NCI-H146 treated with DMSO at 0.1 percent for 48 hours (cell line): ENCODE data around the gene ARMH2.

ENCODE experiments used
- DNase-seq: peaks from one replicate; lab custom pipeline; 2025; ENCODE audit not compliant: unreplicated experiment; lab: John Stamatoyannopoulos, UW

Gene ARMH2

DNA sequence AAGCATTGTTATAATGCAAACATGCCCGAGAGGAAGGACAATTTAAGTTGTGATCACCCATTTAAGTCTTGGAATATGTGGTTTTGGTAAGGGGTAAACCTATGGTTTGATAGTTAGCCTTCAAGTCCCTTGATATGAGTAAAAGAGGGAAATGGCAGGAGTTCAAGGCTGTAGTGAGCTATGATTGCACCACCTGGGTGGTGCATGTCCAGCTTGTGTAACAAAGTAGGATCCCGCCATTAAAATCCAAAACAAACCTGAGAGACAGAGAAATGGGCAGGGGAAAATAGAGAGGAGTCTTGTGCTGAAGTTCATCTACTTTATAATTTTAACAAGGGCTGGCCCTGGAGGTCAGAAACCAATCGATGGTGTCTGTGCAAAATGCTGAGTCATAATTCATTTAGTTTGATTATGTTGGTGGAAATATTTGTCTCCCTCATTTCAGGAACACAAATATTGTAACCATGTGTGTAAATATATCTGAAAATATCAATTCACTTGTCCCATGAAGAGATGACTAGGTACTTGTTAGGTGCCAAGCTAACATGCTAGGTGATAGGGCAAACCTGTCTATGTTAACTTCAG, 23.2 kb upstream of the ARMH2 start:
- DNase-seq, result no peak

DNA sequence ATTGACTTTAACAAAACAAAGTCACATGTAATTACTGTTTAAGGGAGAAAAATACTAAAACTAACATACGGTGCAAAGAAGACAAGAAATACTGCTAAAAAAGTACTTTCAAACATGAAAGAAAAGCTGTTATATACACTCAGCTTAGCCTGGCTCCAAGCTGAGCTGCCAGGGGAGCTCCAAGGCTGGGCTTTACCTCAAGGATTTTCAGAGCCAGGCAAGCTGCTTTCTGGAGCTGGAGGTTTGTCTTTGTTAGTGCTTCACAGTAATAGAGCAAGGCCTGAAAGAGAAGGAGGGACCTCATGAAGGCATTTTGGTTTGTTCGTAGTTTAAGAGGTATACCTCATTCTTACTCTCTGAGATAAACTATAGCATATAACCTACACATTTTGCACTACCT, 19.6 kb upstream of the ARMH2 start:
- DNase-seq, result no peak

DNA sequence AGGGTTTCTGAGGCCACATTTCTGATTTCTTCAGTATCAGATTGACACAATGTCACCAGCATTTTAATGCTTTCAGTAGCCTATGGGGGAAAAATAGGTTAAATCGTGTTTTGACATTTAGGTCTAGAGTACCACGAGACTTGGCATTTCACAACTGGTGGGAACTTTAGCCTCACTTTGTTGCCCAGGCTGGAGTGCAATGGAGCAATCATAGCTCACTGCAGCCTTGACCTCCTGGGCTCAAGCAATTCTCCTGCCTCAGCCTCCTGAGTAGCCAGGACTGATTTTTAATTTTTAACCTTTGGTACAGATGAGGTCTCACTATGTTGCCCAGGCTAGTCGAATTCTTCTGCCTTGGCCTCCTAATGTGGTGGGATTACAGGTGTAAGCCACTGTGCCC, 11.0 kb upstream of the ARMH2 start:
- no peak for DNase-seq

- no peak for DNase-seq
These were observed 8.9 kb upstream of the ARMH2 start for GRCh38 chr6:24807584-24807983.

DNA sequence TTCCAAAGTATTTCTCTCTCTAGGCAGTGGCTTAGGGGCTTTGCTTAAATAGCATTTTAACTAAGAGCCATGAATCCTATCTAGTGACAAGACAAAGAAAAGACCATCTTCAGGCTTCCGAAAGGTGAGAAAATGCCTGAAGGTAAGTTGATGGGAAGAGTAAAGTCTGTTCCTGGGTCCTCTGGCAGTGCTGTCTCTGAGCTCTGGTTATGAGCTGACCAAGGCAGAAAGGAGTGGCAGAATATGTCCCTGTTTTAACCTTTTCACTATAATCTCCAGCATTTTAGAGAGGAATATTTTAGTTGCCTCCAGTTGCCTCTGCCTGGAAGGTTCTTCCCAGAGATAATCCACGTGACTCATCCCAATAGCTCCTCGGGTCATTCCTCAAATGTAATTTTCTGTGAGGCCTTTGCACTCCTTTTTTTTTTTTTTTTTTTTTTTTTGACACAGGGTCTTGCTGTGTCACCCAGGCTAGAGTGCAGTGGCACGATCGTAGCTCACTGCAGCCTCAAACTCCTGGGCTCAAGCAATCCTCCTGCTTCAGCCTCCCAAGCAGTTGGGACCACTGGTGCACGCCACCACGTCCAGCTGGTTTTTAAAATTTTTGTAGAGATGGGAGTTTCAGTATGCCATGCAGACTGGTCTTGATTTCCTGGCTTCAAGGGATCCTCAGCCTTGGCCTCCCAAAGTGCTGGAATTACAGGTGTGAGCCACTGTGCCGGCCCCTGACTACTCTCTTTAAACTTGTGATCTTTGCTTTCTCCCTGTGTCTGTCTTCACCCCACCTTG, 3.7 kb upstream of the ARMH2 start:
- DNase-seq, result no peak

GRCh38 chr6:24799541-24799915, 811 bp upstream of the ARMH2 start:
- no peak for DNase-seq

GRCh38 chr6:24797596-24798216, 1.0 kb downstream of the ARMH2 start:
- DNase-seq, result no peak

DNA sequence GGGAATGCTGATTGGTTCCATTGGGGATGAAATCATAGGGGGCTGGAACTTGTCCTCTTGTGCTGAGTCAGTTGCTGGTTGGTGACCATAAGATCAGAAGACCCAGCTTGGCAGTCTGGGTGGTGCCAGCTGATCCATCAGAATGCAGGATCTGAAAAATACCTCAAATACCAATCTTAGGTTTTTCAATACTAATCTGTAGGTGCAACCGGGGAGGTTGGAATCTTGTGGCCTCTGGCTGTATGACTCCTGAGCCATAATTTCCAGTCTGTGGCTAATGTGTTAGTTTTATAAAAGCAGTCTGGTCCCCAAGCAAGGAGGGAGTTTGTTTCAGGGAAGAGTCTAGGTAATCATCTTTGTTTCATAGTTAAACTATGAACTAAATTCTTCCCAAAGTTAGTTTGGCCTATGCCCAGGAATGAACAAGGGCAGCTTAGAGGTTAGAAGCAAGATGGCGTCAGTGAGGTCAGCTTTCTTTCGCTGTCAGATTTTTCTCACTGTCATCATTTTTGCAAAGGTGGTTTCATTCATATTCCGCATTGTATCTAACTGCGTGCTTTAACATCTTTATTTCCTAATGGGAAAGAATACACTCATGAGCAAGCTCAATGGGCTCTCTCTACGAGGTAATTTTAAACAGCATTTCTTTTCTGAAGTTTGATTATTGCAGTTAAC, 2.0 kb downstream of the ARMH2 start:
- no peak for DNase-seq

DNA sequence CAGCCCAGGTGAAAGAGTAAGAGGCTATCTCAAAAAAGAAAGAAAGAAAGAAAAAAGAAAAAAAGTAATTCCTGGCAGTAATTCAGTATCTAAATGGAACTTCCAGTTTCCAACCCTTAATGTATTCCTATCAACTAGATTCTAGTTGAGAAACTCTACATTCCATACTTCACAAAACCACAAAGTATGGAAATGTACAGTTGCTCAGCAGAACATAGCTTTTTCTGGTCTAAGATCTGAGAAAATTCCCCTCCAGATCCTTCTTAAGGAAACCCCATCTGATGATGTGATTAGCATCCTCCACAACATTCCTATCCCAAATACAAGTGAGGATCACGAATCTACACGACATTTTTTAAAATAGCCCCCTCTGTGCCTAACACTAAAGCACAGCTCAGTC, 3.6 kb downstream of the ARMH2 start:
- no peak for DNase-seq

- DNase-seq, result no peak
These were observed 10.6 kb downstream of the ARMH2 start for GRCh38 chr6:24788031-24788665.

DNA sequence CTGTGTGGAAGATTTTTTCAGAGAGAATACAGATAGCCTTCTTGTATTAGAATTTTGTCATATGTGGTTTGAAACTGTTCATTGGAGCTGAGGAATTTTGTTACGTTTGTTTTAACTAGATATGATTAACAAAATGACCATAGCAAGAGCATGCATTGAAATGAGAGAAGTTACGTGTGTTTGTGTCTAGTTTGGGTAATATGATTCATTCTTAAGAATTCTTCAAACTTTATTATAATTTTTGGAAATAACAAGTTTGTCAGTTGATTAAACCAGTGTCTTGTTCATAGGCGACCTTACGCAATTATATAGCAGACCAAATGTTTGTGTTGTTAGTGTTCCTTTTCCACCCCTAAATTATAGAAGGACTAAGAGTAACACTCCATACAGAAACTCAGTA, 18.5 kb downstream of the ARMH2 start:
- no peak for DNase-seq

- no peak for DNase-seq
These were observed 19.2 kb downstream of the ARMH2 start for GRCh38 chr6:24779416-24780016.

- no peak for DNase-seq
These were observed 19.8 kb downstream of the ARMH2 start for GRCh38 chr6:24778878-24779277.

GRCh38 chr6:24778121-24778520, 20.6 kb downstream of the ARMH2 start:
- no peak for DNase-seq

- DNase-seq, result no peak
These were observed 21.5 kb downstream of the ARMH2 start for GRCh38 chr6:24777227-24777626.

- peak; percentile 50 for DNase-seq
These were observed 23.1 kb downstream of the ARMH2 start for GRCh38 chr6:24775520-24776058.

DNA sequence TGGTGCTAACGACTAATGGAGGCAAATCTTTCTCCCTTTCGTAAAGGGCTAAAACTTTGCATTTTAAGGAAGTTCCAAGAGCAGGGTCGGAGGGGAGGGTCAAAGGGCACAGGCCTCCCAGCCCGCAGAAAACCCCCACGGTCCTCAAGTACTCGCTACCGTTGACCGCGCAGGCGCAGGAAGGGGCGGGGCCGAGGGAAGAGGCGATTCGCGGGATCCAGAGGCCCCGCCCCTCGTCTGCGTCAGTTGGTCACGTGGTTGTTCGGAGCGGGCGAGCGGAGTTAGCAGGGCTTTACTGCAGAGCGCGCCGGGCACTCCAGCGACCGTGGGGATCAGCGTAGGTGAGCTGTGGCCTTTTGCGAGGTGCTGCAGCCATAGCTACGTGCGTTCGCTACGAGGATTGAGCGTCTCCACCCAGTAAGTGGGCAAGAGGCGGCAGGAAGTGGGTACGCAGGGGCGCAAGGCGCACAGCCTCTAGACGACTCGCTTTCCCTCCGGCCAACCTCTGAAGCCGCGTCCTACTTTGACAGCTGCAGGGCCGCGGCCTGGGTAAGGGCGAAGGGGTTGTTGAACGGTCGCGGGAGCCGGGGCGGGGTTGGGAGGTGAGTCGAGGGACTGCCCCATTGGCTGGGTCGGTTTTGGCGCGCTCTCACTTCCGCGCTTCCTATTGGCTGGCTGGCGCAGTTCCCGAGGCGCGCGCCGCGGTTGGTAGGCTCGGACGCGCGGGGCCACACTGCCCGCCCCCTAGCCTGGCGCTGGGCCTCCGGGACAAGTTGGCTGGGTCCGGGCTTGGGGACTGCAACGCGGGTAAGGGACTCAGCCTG, 23.8 kb downstream of the ARMH2 start, which contains the start of gene GMNN:
Gene GMNN, plus strand, starts transcription at position 242 of the 824 bp plus-strand sequence. CDS start 2,310 bp downstream, outside the sequence.
- DNase-seq, result peak; percentile 93

GRCh38 chr6:24768361-24768760, 30.4 kb downstream of the ARMH2 start:
- no peak for DNase-seq

GRCh38 chr6:24766680-24767462, 31.8 kb downstream of the ARMH2 start:
- DNase-seq, result peak; percentile 21
